RWPE1 (cell line): ENCODE results near the gene FBP1.

Experiments used
- CTCF ChIA-PET: fragments of 350-600 bp; sonication (Branson Sonifier 250); formaldehyde crosslinking; extraction: SDS; loops from one replicate; lab custom pipeline; 2021; lab: Yijun Ruan, JAX
- POLR2A ChIA-PET: fragments of 400-600 bp; formaldehyde crosslinking; extraction: SDS; loops from one replicate; lab custom pipeline; 2020; ENCODE audit warnings: antibody characterized with exemption; ENCODE audit not compliant: low non-redundant PET; lab: Yijun Ruan, JAX
- DNase-seq: peaks from one replicate; pipeline ENCODE4 v3.0.0; 2012; ENCODE audit warnings: low spot score
- H3K27ac ChIP-seq: fragments of 450-650 bp; 2 replicates; pipeline ENCODE4 v1.5.1; 2017
- TF ChIP-seq, protein P1 (sequence below): fragments of 450-650 bp; conservative IDR thresholded peaks from 2 replicates; pipeline ENCODE4 v1.5.1; 2017; ENCODE audit warnings: low read depth, mild to moderate bottlenecking

The FBP1 gene

DNA sequence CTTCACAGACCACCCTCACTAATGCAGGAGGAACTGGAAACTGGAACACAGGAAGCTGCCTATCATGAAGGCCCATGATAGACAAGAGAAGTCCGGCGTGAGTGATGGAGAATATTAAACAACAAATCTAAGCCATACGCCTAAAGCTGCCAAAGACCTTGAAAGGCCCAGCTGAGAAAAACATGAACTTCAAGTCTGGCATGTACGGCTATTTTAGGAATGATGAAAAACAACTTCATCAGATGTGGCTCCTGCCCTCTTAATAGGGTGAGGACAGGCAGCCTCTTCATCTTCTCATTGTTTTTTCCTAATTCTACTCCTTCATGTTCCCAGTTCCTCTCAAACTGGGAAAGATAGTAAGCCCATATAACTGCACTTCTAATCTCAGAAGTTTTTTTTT lies 20.3 kb downstream of the FBP1 start:
- no peak for DNase-seq
- POLR2A ChIA-PET = no interaction called here
- TF ChIP-seq, protein P1, sequence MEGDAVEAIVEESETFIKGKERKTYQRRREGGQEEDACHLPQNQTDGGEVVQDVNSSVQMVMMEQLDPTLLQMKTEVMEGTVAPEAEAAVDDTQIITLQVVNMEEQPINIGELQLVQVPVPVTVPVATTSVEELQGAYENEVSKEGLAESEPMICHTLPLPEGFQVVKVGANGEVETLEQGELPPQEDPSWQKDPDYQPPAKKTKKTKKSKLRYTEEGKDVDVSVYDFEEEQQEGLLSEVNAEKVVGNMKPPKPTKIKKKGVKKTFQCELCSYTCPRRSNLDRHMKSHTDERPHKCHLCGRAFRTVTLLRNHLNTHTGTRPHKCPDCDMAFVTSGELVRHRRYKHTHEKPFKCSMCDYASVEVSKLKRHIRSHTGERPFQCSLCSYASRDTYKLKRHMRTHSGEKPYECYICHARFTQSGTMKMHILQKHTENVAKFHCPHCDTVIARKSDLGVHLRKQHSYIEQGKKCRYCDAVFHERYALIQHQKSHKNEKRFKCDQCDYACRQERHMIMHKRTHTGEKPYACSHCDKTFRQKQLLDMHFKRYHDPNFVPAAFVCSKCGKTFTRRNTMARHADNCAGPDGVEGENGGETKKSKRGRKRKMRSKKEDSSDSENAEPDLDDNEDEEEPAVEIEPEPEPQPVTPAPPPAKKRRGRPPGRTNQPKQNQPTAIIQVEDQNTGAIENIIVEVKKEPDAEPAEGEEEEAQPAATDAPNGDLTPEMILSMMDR = no peak
- H3K27ac ChIP-seq = no peak overlapping the region
- CTCF ChIA-PET = interaction anchor here (0.6 to 1.1 kb wide), 2 partner anchors 13 to 135 kb away, joined by 3 to 4 read pairs; no protein-coding TSS in a partner anchor

DNA sequence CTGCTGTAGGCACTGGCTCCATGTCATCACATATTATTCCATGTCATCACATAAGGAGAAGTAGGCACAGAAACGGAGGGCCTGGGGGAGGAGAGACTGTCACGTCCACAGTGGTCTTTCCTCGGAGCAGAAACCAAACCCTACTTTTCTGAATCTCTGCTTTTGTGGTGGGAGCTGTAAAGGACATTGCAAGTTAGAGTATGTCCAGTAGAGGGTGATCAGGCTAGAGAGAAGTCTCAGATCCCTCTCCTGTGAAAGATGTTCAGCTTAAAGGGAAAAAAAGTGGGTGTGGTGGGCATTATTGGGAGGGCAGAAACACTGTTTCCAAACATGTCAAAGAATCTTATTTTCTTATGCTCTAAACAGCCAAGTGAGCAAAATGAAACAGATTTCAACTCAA lies 26.3 kb downstream of the FBP1 start:
- CTCF ChIA-PET = interaction anchor here (1.1 kb wide), 1 partner anchor 68 kb away, joined by 5 read pairs; no protein-coding TSS in a partner anchor
- no peak for DNase-seq

DNA sequence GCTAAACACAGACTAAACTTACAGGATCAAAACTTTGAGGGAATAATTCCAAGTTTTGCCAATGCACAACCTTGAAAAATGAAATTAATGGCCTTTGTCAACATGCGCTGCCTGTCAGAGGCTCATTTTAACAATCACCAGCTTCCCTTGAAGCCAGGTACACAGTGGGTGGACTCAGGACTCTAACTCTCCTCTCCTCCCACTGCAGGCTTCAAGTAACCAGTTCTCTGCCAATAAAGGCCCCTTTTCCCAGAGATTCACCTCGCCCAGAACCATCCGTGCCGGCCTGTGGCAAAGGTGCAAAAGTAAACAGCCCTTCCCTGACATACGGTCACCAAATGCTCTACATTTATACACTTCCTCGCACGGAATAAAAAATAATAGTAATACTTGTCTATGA lies 27.2 kb downstream of the FBP1 start:
- POLR2A ChIA-PET = no interaction called here
- no peak for DNase-seq
- H3K27ac ChIP-seq = no peak overlapping the region
- CTCF ChIA-PET = no interaction called here
- TF ChIP-seq, protein P1 = no peak

More for the DNA sequence above, 26.3 kb downstream of the FBP1 start:
- POLR2A ChIA-PET = no interaction called here
- TF ChIP-seq, protein P1 = no peak
- H3K27ac ChIP-seq = no peak overlapping the region

DNA sequence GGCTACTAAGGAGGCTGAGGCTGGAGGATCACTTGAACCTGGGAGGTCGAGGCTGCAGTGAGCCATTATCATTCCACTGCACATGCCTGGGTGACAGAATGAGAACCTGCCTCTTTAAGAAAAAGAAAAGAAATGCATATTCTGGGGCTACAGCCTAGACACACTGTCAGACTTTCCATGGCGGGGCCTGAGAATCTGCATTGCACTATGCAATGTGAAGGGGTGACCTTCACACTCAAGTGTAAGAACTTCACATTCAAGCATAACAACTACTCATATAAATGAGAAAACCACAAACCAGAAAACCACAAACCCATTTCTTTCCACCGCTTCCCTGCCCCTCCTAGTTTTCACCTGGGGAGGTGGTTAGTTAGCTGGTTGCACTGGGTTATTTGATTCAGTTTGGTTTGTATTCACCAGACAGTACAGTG lies 27.7 kb downstream of the FBP1 start:
- POLR2A ChIA-PET = no interaction called here
- CTCF ChIA-PET = no interaction called here
- H3K27ac ChIP-seq = no peak overlapping the region
- TF ChIP-seq, protein P1 = no peak
- no peak for DNase-seq

DNA sequence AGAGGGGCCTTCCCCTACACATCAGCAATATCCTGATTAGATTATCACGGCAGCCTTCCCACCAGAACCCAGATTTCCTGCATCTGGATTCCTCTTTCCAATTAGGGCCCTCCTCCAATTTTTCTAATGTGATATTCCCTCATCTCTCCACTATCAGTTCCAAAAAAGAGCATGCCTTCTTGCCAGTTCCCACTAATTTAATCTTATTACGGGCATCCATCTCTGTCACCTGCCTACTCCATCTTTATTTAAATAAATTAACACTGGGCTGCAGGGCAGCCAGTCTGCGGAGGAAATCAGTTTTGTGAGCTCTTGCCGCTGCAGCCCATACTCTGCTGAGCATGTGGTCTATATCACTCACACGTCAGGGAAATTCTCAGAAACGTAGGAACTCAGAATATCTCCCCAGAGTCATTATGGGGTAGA lies 29.1 kb downstream of the FBP1 start:
- ChIA-PET POLR2A (no interaction called here), CTCF (interaction anchor here (0.8 to 1.1 kb wide), 2 partner anchors 10 to 517 kb away, joined by 3 read pairs; no protein-coding TSS in a partner anchor)
- no peak overlapping the region for H3K27ac ChIP-seq
- TF ChIP-seq, protein P1 = no peak
- DNase-seq = no peak

DNA sequence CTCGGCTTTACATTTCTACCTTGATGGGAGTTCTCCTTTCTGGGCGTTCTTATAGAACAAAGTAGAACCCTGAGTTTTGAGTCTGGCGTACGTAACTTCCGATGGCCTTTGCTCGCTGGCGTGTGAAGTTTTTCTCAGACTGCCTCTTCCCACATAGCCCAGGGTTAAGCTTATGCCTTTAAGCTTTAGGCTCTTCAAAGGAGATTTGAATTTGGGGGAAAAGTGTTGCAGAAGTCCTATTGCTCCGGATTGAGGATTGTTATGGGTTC lies 32.0 kb downstream of the FBP1 start:
- no peak overlapping the region for H3K27ac ChIP-seq
- CTCF ChIA-PET = no interaction called here
- POLR2A ChIA-PET = no interaction called here
- DNase-seq = no peak
- TF ChIP-seq, protein P1 = no peak
